MCF 10A (cell line): Measurements from ENCODE around the gene MCUB. TPM values are rescaled to one million over a fixed set of nuclear protein-coding genes. Genes with fewer than 3 reads are reported as not detected.
"Not testable (repeated sequence)": the region's sequence is repeated elsewhere in the genome, so short reads cannot be mapped to it uniquely, and the experiment has no call there.

Experiments
- BruUV-seq: library from RNA; stranded (reverse); fragments of 400-500 nt; replicated peaks from 2 replicates; lab custom pipeline; 2021; lab: Mats Ljungman, UMichigan
- CTCF ChIA-PET: fragments of 300-600 bp; sonication (Branson Sonifier 250); formaldehyde crosslinking; extraction: SDS; loops from one replicate; lab custom pipeline; 2021; ENCODE audit warnings: antibody characterized with exemption, inconsistent platforms; lab: Yijun Ruan, JAX
- POLR2A ChIA-PET: fragments of 300-600, 350-650 bp; sonication (Branson Sonifier 250); formaldehyde crosslinking; extraction: SDS; loops from one replicate; lab custom pipeline; 2020; ENCODE audit warnings: antibody characterized with exemption, inconsistent platforms; lab: Yijun Ruan, JAX
- DNase-seq: peaks from one replicate; pipeline ENCODE4 v3.0.0-alpha.2; 2018; ENCODE audit not compliant: unreplicated experiment
- H3K27ac Mint-ChIP-seq: one replicate; pipeline ENCODE4 v1.8.0; 2022; ENCODE audit warnings: mild to moderate bottlenecking, low read depth, mixed read lengths; ENCODE audit not compliant: unreplicated experiment
- H3K27me3 Mint-ChIP-seq: one replicate; pipeline ENCODE4 v1.8.0; 2022; ENCODE audit warnings: mixed read lengths; ENCODE audit not compliant: insufficient read depth, unreplicated experiment
- H3K36me3 Mint-ChIP-seq: one replicate; pipeline ENCODE4 v1.8.0; 2022; ENCODE audit warnings: mild to moderate bottlenecking, moderate library complexity, mixed read lengths; ENCODE audit not compliant: insufficient read depth, unreplicated experiment
- H3K4me1 Mint-ChIP-seq: one replicate; pipeline ENCODE4 v1.8.0; 2022; ENCODE audit warnings: mixed read lengths; ENCODE audit not compliant: insufficient read depth, unreplicated experiment
- H3K4me3 Mint-ChIP-seq: one replicate; pipeline ENCODE4 v1.8.0; 2022; ENCODE audit warnings: mild to moderate bottlenecking, moderate library complexity, mixed read lengths; ENCODE audit not compliant: unreplicated experiment
- H3K9me3 Mint-ChIP-seq: one replicate; pipeline ENCODE4 v1.8.0; 2022; ENCODE audit warnings: mixed read lengths; ENCODE audit not compliant: unreplicated experiment
- CTCF ChIP-seq: fragments of 200-600 bp; IDR thresholded peaks from one replicate; pipeline ENCODE4 v1.8.0; 2022; ENCODE audit warnings: antibody characterized with exemption, mild to moderate bottlenecking; ENCODE audit not compliant: unreplicated experiment
- intact Hi-C: fragments of 100-400 bp; cut with micrococcal nuclease; formaldehyde crosslinking; loops from 2 replicates; pipeline ENCODE4 v1.14.1; 2022
- total RNA-seq: library from RNA; stranded (reverse); gene quantifications from 2 replicates; pipeline ENCODE4 v1.2.3, GENCODE V29; 2022

Gene MCUB
- total RNA-seq, 1 experiment from 2014 or later, result 16.3 TPM

- no peak for DNase-seq
- CTCF ChIA-PET, result interaction anchor here (0.6 kb wide), 2 partner anchors 89 to 91 kb away, joined by 3 to 4 read pairs; no protein-coding TSS in a partner anchor
- Mint-ChIP-seq H3K27ac (no peak overlapping the region), H3K27me3 (no peaks in the 10 kb centered on the region), H3K36me3 (no peaks in the 10 kb centered on the region), H3K4me1 (no peaks in the 10 kb centered on the region), H3K9me3 (no peaks in the 10 kb centered on the region), H3K4me3 (no peak overlapping the region)
- no peak for TF ChIP-seq CTCF
- no TSS peak for BruUV-seq
- intact Hi-C loops, result no loop called here
- POLR2A ChIA-PET, result interaction anchor here (0.7 kb wide), 2 partner anchors 325 to 657 kb away, joined by 3 read pairs; no protein-coding TSS in a partner anchor
These were observed 32.3 kb downstream of the MCUB start for GRCh38 chr4:109592367-109592766.

- BruUV-seq, H3K27ac Mint-ChIP-seq, H3K9me3 Mint-ChIP-seq, H3K4me3 Mint-ChIP-seq, H3K36me3 Mint-ChIP-seq, DNase-seq, H3K4me1 Mint-ChIP-seq, POLR2A ChIA-PET, intact Hi-C loops, H3K27me3 Mint-ChIP-seq: not testable (repeated sequence)
- CTCF ChIA-PET, result interaction anchor here (0.7 kb wide), 1 partner anchor 29 kb away, joined by 6 read pairs; no protein-coding TSS in a partner anchor
These were observed 35.1 kb downstream of the MCUB start for GRCh38 chr4:109595123-109595522.

- H3K9me3 Mint-ChIP-seq, BruUV-seq, H3K36me3 Mint-ChIP-seq, H3K27me3 Mint-ChIP-seq, POLR2A ChIA-PET, H3K27ac Mint-ChIP-seq, intact Hi-C loops, H3K4me1 Mint-ChIP-seq, DNase-seq, CTCF ChIA-PET, H3K4me3 Mint-ChIP-seq: not testable (repeated sequence)
These were observed 36.5 kb downstream of the MCUB start for GRCh38 chr4:109596420-109597085.

GRCh38 chr4:109599046-109599652, 39.1 kb downstream of the MCUB start:
- DNase-seq, result no peak
- Mint-ChIP-seq H3K9me3 (no peaks in the 10 kb centered on the region), H3K27me3 (no peaks in the 10 kb centered on the region), H3K4me1 (no peaks in the 10 kb centered on the region), H3K4me3 (no peak overlapping the region), H3K27ac (no peak overlapping the region), H3K36me3 (no peaks in the 10 kb centered on the region)
- CTCF ChIA-PET, result no interaction called here
- no peak for TF ChIP-seq CTCF
- POLR2A ChIA-PET, result interaction anchor here (0.6 to 0.8 kb wide), 4 partner anchors 10 to 86 kb away, joined by 3 to 4 read pairs (median 3); no protein-coding TSS in a partner anchor
- intact Hi-C loops, result no loop called here
- BruUV-seq, result no TSS peak

- intact Hi-C loops, result no loop called here
- Mint-ChIP-seq H3K27ac (no peak overlapping the region), H3K36me3 (no peaks in the 10 kb centered on the region), H3K9me3 (no peaks in the 10 kb centered on the region), H3K4me3 (no peak overlapping the region), H3K4me1 (no peaks in the 10 kb centered on the region), H3K27me3 (no peaks in the 10 kb centered on the region)
- ChIA-PET CTCF (no interaction called here), POLR2A (no interaction called here)
- no TSS peak for BruUV-seq
- no peak for TF ChIP-seq CTCF
- no peak for DNase-seq
These were observed 40.4 kb downstream of the MCUB start for GRCh38 chr4:109600431-109600830.
